ENCODE results near the gene MMP17. TPM values are rescaled to one million over a fixed set of nuclear protein-coding genes. Genes with fewer than 3 reads are reported as not detected.
"Not testable (repeated sequence)": the region's sequence is repeated elsewhere in the genome, so short reads cannot be mapped to it uniquely, and the experiment has no call there.

The MMP17 gene
- total RNA-seq, 1 experiment from 2014 or later: 3.4 TPM

- no peak for DNase-seq (ENCODE audit: low spot score)
- in situ Hi-C loops (cut with HindIII; ENCODE audit: low sequenced_read_pairs): no loop called here
These were observed 54.8 kb downstream of the MMP17 start for GRCh38 chr12:131882804-131883520.

GRCh38 chr12:131883521-131883900 is 55.3 kb downstream of the MMP17 start:
- in situ Hi-C loops (cut with HindIII; ENCODE audit: low sequenced_read_pairs): no loop called here

GRCh38 chr12:131885076-131885475 is 56.9 kb downstream of the MMP17 start:
- DNase-seq (ENCODE audit: low spot score); in situ Hi-C loops (cut with HindIII; ENCODE audit: low sequenced_read_pairs): not testable (repeated sequence)

More at GRCh38 chr12:131883521-131883900, 55.3 kb downstream of the MMP17 start:
- DNase-seq (ENCODE audit: low spot score): no peak

GRCh38 chr12:131885543-131886057 is 57.4 kb downstream of the MMP17 start:
- no peak for DNase-seq (ENCODE audit: low spot score)
- in situ Hi-C loops (cut with HindIII; ENCODE audit: low sequenced_read_pairs): no loop called here

- in situ Hi-C loops (cut with HindIII; ENCODE audit: low sequenced_read_pairs); DNase-seq (ENCODE audit: low spot score): not testable (repeated sequence)
These were observed 63.5 kb downstream of the MMP17 start for GRCh38 chr12:131891722-131892121.

- in situ Hi-C loops (cut with HindIII; ENCODE audit: low sequenced_read_pairs): no loop called here
- DNase-seq (ENCODE audit: low spot score): no peak
These were observed 64.8 kb downstream of the MMP17 start for GRCh38 chr12:131892711-131893604.

- in situ Hi-C loops (cut with HindIII; ENCODE audit: low sequenced_read_pairs): no loop called here
- no peak for DNase-seq (ENCODE audit: low spot score)
These were observed 65.6 kb downstream of the MMP17 start for GRCh38 chr12:131893605-131894312.

GRCh38 chr12:131894313-131894860 is 66.2 kb downstream of the MMP17 start, which contains the start of gene ULK1:
ULK1 (plus strand) TSS chr12:131894622; CDS start chr12:131895002, 380 bp downstream.
- peak; percentile 90 for DNase-seq (ENCODE audit: low spot score)
- in situ Hi-C loops (cut with HindIII; ENCODE audit: low sequenced_read_pairs): no loop called here

GRCh38 chr12:131894981-131895639 is 66.9 kb downstream of the MMP17 start:
- no peak for DNase-seq (ENCODE audit: low spot score)
- in situ Hi-C loops (cut with HindIII; ENCODE audit: low sequenced_read_pairs): no loop called here

- in situ Hi-C loops (cut with HindIII; ENCODE audit: low sequenced_read_pairs): no loop called here
- DNase-seq (ENCODE audit: low spot score): peak; percentile 8
These were observed 67.5 kb downstream of the MMP17 start for GRCh38 chr12:131895640-131896079.

- in situ Hi-C loops (cut with HindIII; ENCODE audit: low sequenced_read_pairs): no loop called here
- DNase-seq (ENCODE audit: low spot score): peak; percentile 97
These were observed 68.1 kb downstream of the MMP17 start for GRCh38 chr12:131896080-131896810.

- no peak for DNase-seq (ENCODE audit: low spot score)
These were observed 68.6 kb downstream of the MMP17 start for GRCh38 chr12:131896811-131897270.

GRCh38 chr12:131897276-131897675 is 69.1 kb downstream of the MMP17 start:
- in situ Hi-C loops (cut with HindIII; ENCODE audit: low sequenced_read_pairs): no loop called here
- no peak for DNase-seq (ENCODE audit: low spot score)

More at GRCh38 chr12:131896811-131897270, 68.6 kb downstream of the MMP17 start:
- in situ Hi-C loops (cut with HindIII; ENCODE audit: low sequenced_read_pairs): no loop called here

- in situ Hi-C loops (cut with HindIII; ENCODE audit: low sequenced_read_pairs): no loop called here
These were observed 69.7 kb downstream of the MMP17 start for GRCh38 chr12:131897875-131898274.

GRCh38 chr12:131900397-131900796 is 72.2 kb downstream of the MMP17 start:
- in situ Hi-C loops (cut with HindIII; ENCODE audit: low sequenced_read_pairs): no loop called here

More at GRCh38 chr12:131897875-131898274, 69.7 kb downstream of the MMP17 start:
- peak; percentile 38 for DNase-seq (ENCODE audit: low spot score)

More at GRCh38 chr12:131900397-131900796, 72.2 kb downstream of the MMP17 start:
- no peak for DNase-seq (ENCODE audit: low spot score)

All from G401 (cell line).